Measurements from ENCODE around the gene MYO16. TPM values are rescaled to one million over a fixed set of nuclear protein-coding genes. Genes with fewer than 3 reads are reported as not detected.

Gene MYO16
- total and polyA plus RNA-seq, 2 donors (not counting 1 experiment from before 2014, with no cell fraction given): under 0.01 to 0.01 TPM

DNA sequence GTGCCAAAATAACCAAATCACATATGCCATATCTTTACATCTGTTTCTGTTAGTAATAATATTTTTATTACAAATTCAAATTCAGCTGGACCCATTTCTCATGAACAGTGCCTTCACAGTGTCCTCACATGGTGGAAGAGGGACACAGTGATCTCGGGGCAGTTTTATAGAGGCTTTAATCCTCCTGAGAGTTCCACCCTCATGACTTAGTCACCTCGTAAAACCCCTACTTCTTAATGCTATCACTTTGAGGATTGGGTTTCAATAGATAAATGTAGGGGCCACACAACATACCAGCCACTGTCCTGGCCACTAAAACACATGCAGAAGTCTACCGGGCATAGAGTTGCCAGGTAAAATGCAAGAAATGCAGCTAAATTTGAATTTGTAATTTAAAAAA lies 201.5 kb downstream of the MYO16 start:
- Histone ChIP-seq H3K4me2 (ENCODE audit: extremely low read depth, insufficient read depth, low read length) (no peak overlapping the region), H3K27ac (ENCODE audit: insufficient read depth, low read length) (no peak overlapping the region)

GRCh38 chr13:108833531-108833930 lies 204.1 kb downstream of the MYO16 start:
- no peaks in the 10 kb centered on the region for H3K4me1 ChIP-seq (ENCODE audit: control insufficient read depth, extremely low read depth, insufficient read depth, low read length)
- H3K27ac ChIP-seq (ENCODE audit: insufficient read depth, low read length): no peak overlapping the region
- no peaks in the 10 kb centered on the region for H3K9me3 ChIP-seq (ENCODE audit: control insufficient read depth, insufficient read depth, low read depth, low read length)
- H3K4me2 ChIP-seq (ENCODE audit: extremely low read depth, insufficient read depth, low read length): no peak overlapping the region
- H3K27me3 ChIP-seq (ENCODE audit: control insufficient read depth, insufficient read depth, low read length): no peaks in the 10 kb centered on the region
- H3K79me2 ChIP-seq (ENCODE audit: control insufficient read depth, insufficient read depth, low read length): no peaks in the 10 kb centered on the region
- H4K20me1 ChIP-seq (ENCODE audit: control insufficient read depth, extremely low read depth, insufficient read depth, low read length): no peaks in the 10 kb centered on the region
- H2AFZ ChIP-seq (ENCODE audit: low read length): no peak overlapping the region
- H3K4me3 ChIP-seq (replicated peaks in 1 of 4; ENCODE audit: control extremely low read depth in 1 of 4, insufficient read depth in 1 of 4, low read depth in 3 of 4, low read length in 4 of 4): no peak overlapping the region
- no peaks in the 10 kb centered on the region for H3K36me3 ChIP-seq (ENCODE audit: control insufficient read depth, insufficient read depth, low read length)
- no peak for DNase-seq (ENCODE audit: low read depth in 2 of 2)
- no peak overlapping the region for H3K9ac ChIP-seq (ENCODE audit: insufficient read depth, low read length)
- TF ChIP-seq EZH2 (IDR thresholded peaks at IDR 0.05; ENCODE audit: low read length, missing control alignments): no peak

More for the DNA sequence above, 201.5 kb downstream of the MYO16 start:
- Histone ChIP-seq H2AFZ (ENCODE audit: low read length) (no peak overlapping the region), H3K9me3 (ENCODE audit: control insufficient read depth, insufficient read depth, low read depth, low read length) (no peaks in the 10 kb centered on the region), H3K9ac (ENCODE audit: insufficient read depth, low read length) (no peak overlapping the region), H3K79me2 (ENCODE audit: control insufficient read depth, insufficient read depth, low read length) (no peaks in the 10 kb centered on the region), H3K27me3 (ENCODE audit: control insufficient read depth, insufficient read depth, low read length) (no peaks in the 10 kb centered on the region), H4K20me1 (ENCODE audit: control insufficient read depth, extremely low read depth, insufficient read depth, low read length) (no peaks in the 10 kb centered on the region), H3K36me3 (ENCODE audit: control insufficient read depth, insufficient read depth, low read length) (no peaks in the 10 kb centered on the region), H3K4me3 (replicated peaks in 1 of 4; ENCODE audit: control extremely low read depth in 1 of 4, insufficient read depth in 1 of 4, low read depth in 3 of 4, low read length in 4 of 4) (no peak overlapping the region), H3K4me1 (ENCODE audit: control insufficient read depth, extremely low read depth, insufficient read depth, low read length) (no peaks in the 10 kb centered on the region)
- TF ChIP-seq, protein P1, sequence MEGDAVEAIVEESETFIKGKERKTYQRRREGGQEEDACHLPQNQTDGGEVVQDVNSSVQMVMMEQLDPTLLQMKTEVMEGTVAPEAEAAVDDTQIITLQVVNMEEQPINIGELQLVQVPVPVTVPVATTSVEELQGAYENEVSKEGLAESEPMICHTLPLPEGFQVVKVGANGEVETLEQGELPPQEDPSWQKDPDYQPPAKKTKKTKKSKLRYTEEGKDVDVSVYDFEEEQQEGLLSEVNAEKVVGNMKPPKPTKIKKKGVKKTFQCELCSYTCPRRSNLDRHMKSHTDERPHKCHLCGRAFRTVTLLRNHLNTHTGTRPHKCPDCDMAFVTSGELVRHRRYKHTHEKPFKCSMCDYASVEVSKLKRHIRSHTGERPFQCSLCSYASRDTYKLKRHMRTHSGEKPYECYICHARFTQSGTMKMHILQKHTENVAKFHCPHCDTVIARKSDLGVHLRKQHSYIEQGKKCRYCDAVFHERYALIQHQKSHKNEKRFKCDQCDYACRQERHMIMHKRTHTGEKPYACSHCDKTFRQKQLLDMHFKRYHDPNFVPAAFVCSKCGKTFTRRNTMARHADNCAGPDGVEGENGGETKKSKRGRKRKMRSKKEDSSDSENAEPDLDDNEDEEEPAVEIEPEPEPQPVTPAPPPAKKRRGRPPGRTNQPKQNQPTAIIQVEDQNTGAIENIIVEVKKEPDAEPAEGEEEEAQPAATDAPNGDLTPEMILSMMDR (conservative IDR thresholded peaks at IDR 0.05 in 1 of 2, IDR thresholded peaks at IDR 0.05 in 1 of 2; ENCODE audit: low read depth in 1 of 2, low read length in 2 of 2): no peak
- TF ChIP-seq EZH2 (IDR thresholded peaks at IDR 0.05; ENCODE audit: low read length, missing control alignments): no peak
- DNase-seq (ENCODE audit: low read depth in 2 of 2): no peak

- no peaks in the 10 kb centered on the region for H3K36me3 ChIP-seq (ENCODE audit: control insufficient read depth, insufficient read depth, low read length)
- no peaks in the 10 kb centered on the region for H3K9me3 ChIP-seq (ENCODE audit: control insufficient read depth, insufficient read depth, low read depth, low read length)
- H2AFZ ChIP-seq (ENCODE audit: low read length): no peak overlapping the region
- no peaks in the 10 kb centered on the region for H3K27me3 ChIP-seq (ENCODE audit: control insufficient read depth, insufficient read depth, low read length)
- H4K20me1 ChIP-seq (ENCODE audit: control insufficient read depth, extremely low read depth, insufficient read depth, low read length): no peaks in the 10 kb centered on the region
- H3K27ac ChIP-seq (ENCODE audit: insufficient read depth, low read length): no peak overlapping the region
- TF ChIP-seq, protein P1 (conservative IDR thresholded peaks at IDR 0.05 in 1 of 2, IDR thresholded peaks at IDR 0.05 in 1 of 2; ENCODE audit: low read depth in 1 of 2, low read length in 2 of 2): no peak
- TF ChIP-seq EZH2 (IDR thresholded peaks at IDR 0.05; ENCODE audit: low read length, missing control alignments): no peak
- H3K9ac ChIP-seq (ENCODE audit: insufficient read depth, low read length): no peak overlapping the region
- no peak for DNase-seq (ENCODE audit: low read depth in 2 of 2)
- no peak overlapping the region for H3K4me3 ChIP-seq (replicated peaks in 1 of 4; ENCODE audit: control extremely low read depth in 1 of 4, insufficient read depth in 1 of 4, low read depth in 3 of 4, low read length in 4 of 4)
- no peak overlapping the region for H3K4me2 ChIP-seq (ENCODE audit: extremely low read depth, insufficient read depth, low read length)
- H3K79me2 ChIP-seq (ENCODE audit: control insufficient read depth, insufficient read depth, low read length): no peaks in the 10 kb centered on the region
- H3K4me1 ChIP-seq (ENCODE audit: control insufficient read depth, extremely low read depth, insufficient read depth, low read length): no peaks in the 10 kb centered on the region
Observed at GRCh38 chr13:108834193-108834592, 204.8 kb downstream of the MYO16 start.
